PC-9 (cell line): ENCODE results near the gene ASIP. TPM values are rescaled to one million over a fixed set of nuclear protein-coding genes. Genes with fewer than 3 reads are reported as not detected.

Experiments used
- BruUV-seq: library from RNA; stranded (reverse); fragments of 400-500 nt; replicated peaks from 2 replicates; lab custom pipeline; 2021; lab: Mats Ljungman, UMichigan
- CTCF ChIA-PET: fragments of 300-600 bp; sonication (Branson Sonifier 250); formaldehyde crosslinking; loops from one replicate; lab custom pipeline; 2022; ENCODE audit warnings: antibody characterized with exemption; lab: Charles Lee
- POLR2A ChIA-PET: fragments of 300-600 bp; sonication (Branson Sonifier 250); formaldehyde crosslinking; loops from one replicate; lab custom pipeline; 2022; ENCODE audit warnings: antibody characterized with exemption; ENCODE audit not compliant: unreplicated experiment; lab: Charles Lee
- DNase-seq, 2 experiments: peaks; one replicate each; pipeline versions ENCODE4 v3.0.0 to v3.0.0-alpha.2; 2015 to 2022; ENCODE audit warnings: mixed read lengths in 1 of 2
- H2AFZ ChIP-seq: fragments of 200-600 bp; sonication (generic); 2 replicates; pipeline ENCODE4 v1.8.1; 2017; ENCODE audit warnings: antibody characterized with exemption
- H3F3A ChIP-seq: fragments of 200-600 bp; sonication (generic); 2 replicates; pipeline ENCODE4 v1.8.1; 2017; ENCODE audit warnings: antibody characterized with exemption, mild to moderate bottlenecking, low read depth; ENCODE audit not compliant: insufficient read depth
- H3K27ac ChIP-seq: fragments of 200-600 bp; sonication (generic); 2 replicates; pipeline ENCODE4 v1.6.1; 2016; ENCODE audit warnings: mixed run types
- H3K27me3 ChIP-seq: fragments of 200-600 bp; sonication (generic); 2 replicates; pipeline ENCODE4 v1.6.1; 2016; ENCODE audit warnings: low read depth, mixed run types; ENCODE audit not compliant: insufficient read depth
- H3K36me3 ChIP-seq: fragments of 200-600 bp; sonication (generic); 2 replicates; pipeline ENCODE4 v1.6.1; 2016; ENCODE audit warnings: low read depth, mixed run types
- H3K4me1 ChIP-seq: fragments of 200-600 bp; sonication (generic); replicated peaks from 2 replicates; pipeline ENCODE4 v1.6.1; 2016; ENCODE audit warnings: mixed run types; ENCODE audit not compliant: insufficient read depth
- H3K4me2 ChIP-seq: fragments of 200-600 bp; sonication (generic); 2 replicates; pipeline ENCODE4 v1.6.1; 2017; ENCODE audit warnings: mixed run types
- H3K4me3 ChIP-seq: fragments of 200-600 bp; sonication (generic); 2 replicates; pipeline ENCODE4 v1.6.1; 2016; ENCODE audit warnings: mixed run types
- H3K79me2 ChIP-seq: fragments of 200-600 bp; sonication (generic); 2 replicates; pipeline ENCODE4 v1.6.1; 2017; ENCODE audit warnings: low read depth, mixed run types
- H3K9me2 ChIP-seq: fragments of 200-600 bp; sonication (generic); 2 replicates; pipeline ENCODE4 v1.8.1; 2017; ENCODE audit warnings: mild to moderate bottlenecking; ENCODE audit not compliant: insufficient read depth
- H3K9me3 ChIP-seq: fragments of 200-600 bp; sonication (generic); 2 replicates; pipeline ENCODE4 v1.8.1; 2016; ENCODE audit warnings: low read depth; ENCODE audit not compliant: insufficient read depth
- H4K20me1 ChIP-seq: fragments of 200-600 bp; sonication (generic); 2 replicates; pipeline ENCODE4 v1.8.1; 2017; ENCODE audit not compliant: insufficient read depth
- CTCF ChIP-seq: fragments of 200-600 bp; sonication (generic); conservative IDR thresholded peaks from 2 replicates; pipeline ENCODE4 v1.6.1; 2017; ENCODE audit warnings: mixed run types, antibody characterized with exemption, mild to moderate bottlenecking, moderate library complexity
- EZH2 ChIP-seq: fragments of 200-600 bp; sonication (generic); IDR thresholded peaks from 2 replicates; pipeline ENCODE4 v1.8.0; 2017; ENCODE audit warnings: antibody characterized with exemption, low read depth
- intact Hi-C: fragments of 100-400 bp; cut with micrococcal nuclease; formaldehyde crosslinking; loops from one replicate; pipeline ENCODE4 v1.10.0; 2022; ENCODE audit not compliant: unreplicated experiment
- total RNA-seq: library from RNA; stranded (reverse); gene quantifications from 2 replicates; pipeline ENCODE4 v1.2.3, GENCODE V29; 2021

The ASIP gene
- total RNA-seq, 1 experiment from 2014 or later = not detected

GRCh38 chr20:34264141-34264540 lies 22.9 kb downstream of the ASIP start:
- no peak overlapping the region for H3K4me3 ChIP-seq
- H4K20me1 ChIP-seq = no peaks in the 10 kb centered on the region
- peaks cover 12% of the 10 kb centered on the region; the same call in 1 of the 2 replicates for H3F3A ChIP-seq
- no peaks in the 10 kb centered on the region for H3K4me1 ChIP-seq
- no TSS peak for BruUV-seq
- CTCF ChIA-PET = no interaction called here
- no peaks in the 10 kb centered on the region for H3K27me3 ChIP-seq
- no peaks in the 10 kb centered on the region for H3K9me2 ChIP-seq
- no peaks in the 10 kb centered on the region for H3K79me2 ChIP-seq
- H3K9me3 ChIP-seq = no peaks in the 10 kb centered on the region
- no peak overlapping the region for H3K27ac ChIP-seq
- H2AFZ ChIP-seq = no peak overlapping the region
- no peak for TF ChIP-seq EZH2
- TF ChIP-seq CTCF = no peak
- DNase-seq = no peak
- POLR2A ChIA-PET = no interaction called here
- intact Hi-C loops = no loop called here
- no peaks in the 10 kb centered on the region for H3K36me3 ChIP-seq
- no peak overlapping the region for H3K4me2 ChIP-seq

DNA sequence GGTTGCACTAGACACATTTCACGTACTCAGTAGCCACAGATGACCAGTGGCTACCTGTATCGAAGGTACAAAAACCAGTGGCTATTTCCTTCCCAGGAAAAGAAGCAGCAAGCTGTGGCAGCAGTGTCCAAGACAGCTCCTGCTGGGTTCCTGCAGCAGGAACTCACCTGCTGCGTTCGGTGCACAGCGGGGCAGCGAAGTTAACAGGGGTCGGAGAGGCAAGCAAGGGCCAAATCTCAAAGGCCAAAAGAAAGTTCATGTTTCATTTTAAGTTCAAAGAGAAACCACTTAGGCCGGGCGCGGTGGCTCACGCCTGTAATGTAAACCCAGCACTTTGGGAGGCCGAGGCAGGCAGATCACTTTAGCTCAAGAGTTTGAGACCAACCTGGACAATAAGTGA lies 26.9 kb downstream of the ASIP start:
- H3K9me2 ChIP-seq = no peaks in the 10 kb centered on the region
- H3K4me3 ChIP-seq = no peak overlapping the region
- no TSS peak for BruUV-seq
- no peaks in the 10 kb centered on the region for H3K36me3 ChIP-seq
- ChIA-PET POLR2A (no interaction called here), CTCF (no interaction called here)
- no peaks in the 10 kb centered on the region for H3K4me1 ChIP-seq
- no peak for DNase-seq
- no peak overlapping the region for H2AFZ ChIP-seq
- H3K4me2 ChIP-seq = no peak overlapping the region
- TF ChIP-seq CTCF = no peak
- no peak for TF ChIP-seq EZH2
- no peaks in the 10 kb centered on the region for H3K9me3 ChIP-seq
- peaks cover 16% of the 10 kb centered on the region; the same call in 1 of the 2 replicates for H3F3A ChIP-seq
- H4K20me1 ChIP-seq = no peaks in the 10 kb centered on the region
- intact Hi-C loops = no loop called here
- H3K27ac ChIP-seq = no peak overlapping the region
- no peaks in the 10 kb centered on the region for H3K79me2 ChIP-seq
- no peaks in the 10 kb centered on the region for H3K27me3 ChIP-seq

- Histone ChIP-seq H3K4me1 (no peaks in the 10 kb centered on the region), H3K27ac (no peak overlapping the region), H3K4me3 (no peak overlapping the region), H3K79me2 (no peaks in the 10 kb centered on the region), H3K9me2 (no peaks in the 10 kb centered on the region), H3K9me3 (no peaks in the 10 kb centered on the region), H2AFZ (no peak overlapping the region), H3K4me2 (no peak overlapping the region), H3K27me3 (no peaks in the 10 kb centered on the region), H3F3A (peaks cover 16% of the 10 kb centered on the region; the same call in 1 of the 2 replicates), H3K36me3 (no peaks in the 10 kb centered on the region), H4K20me1 (no peaks in the 10 kb centered on the region)
- intact Hi-C loops = no loop called here
- no TSS peak for BruUV-seq
- ChIA-PET POLR2A (no interaction called here), CTCF (no interaction called here)
- DNase-seq = no peak
- TF ChIP-seq EZH2 = no peak
Measured at GRCh38 chr20:34268851-34269636, 27.8 kb downstream of the ASIP start.
